CD14-positive monocyte (primary cell): ENCODE data around the gene NFKBIL1. TPM values are rescaled to one million over a fixed set of nuclear protein-coding genes. Genes with fewer than 3 reads are reported as not detected.
A peak's percentile ranks its signal among the peaks of the same experiment; 100 is the strongest.

Experiments
- DNase-seq, 3 donors: peaks; one replicate each; pipeline ENCODE4 v3.0.0-alpha.2; 2011 to 2022
- H2AFZ ChIP-seq: 2 replicates; pipeline ENCODE4 v1.6.0; 2012; ENCODE audit warnings: mild to moderate bottlenecking, low read depth, low read length, inconsistent platforms; ENCODE audit not compliant: insufficient read depth, poor library complexity, severe bottlenecking
- H3K27ac ChIP-seq, 2 donors: 1 replicate in 1 of 2; 2 replicates in 1 of 2; pipeline ENCODE4 v1.5.1; 2012 to 2013; ENCODE audit warnings: low read length in 2 of 2, control low read depth in 1 of 2, inconsistent platforms in 1 of 2, low read depth in 1 of 2, mild to moderate bottlenecking in 1 of 2
- H3K27me3 ChIP-seq, 2 donors: one replicate each; pipeline versions ENCODE4 v1.6.0 to v1.6.1; 2011 to 2013; ENCODE audit warnings: low read length in 2 of 2; ENCODE audit not compliant: control insufficient read depth in 2 of 2, insufficient read depth in 2 of 2
- H3K36me3 ChIP-seq, 2 donors: replicated peaks in 1 of 2; 1 replicate in 1 of 2; 2 replicates in 1 of 2; pipeline versions ENCODE4 v1.5.1 to v1.6.1; 2012 to 2013; ENCODE audit warnings: low read length in 2 of 2, control low read depth in 1 of 2, inconsistent platforms in 1 of 2, mild to moderate bottlenecking in 1 of 2; ENCODE audit not compliant: insufficient read depth in 2 of 2, control insufficient read depth in 1 of 2
- H3K4me1 ChIP-seq, 2 donors: 1 replicate in 1 of 2; 2 replicates in 1 of 2; pipeline versions ENCODE4 v1.5.1 to v1.6.1; 2012 to 2013; ENCODE audit warnings: low read length in 2 of 2, control low read depth in 1 of 2, inconsistent platforms in 1 of 2, mild to moderate bottlenecking in 1 of 2, moderate library complexity in 1 of 2; ENCODE audit not compliant: insufficient read depth in 2 of 2, control insufficient read depth in 1 of 2
- H3K4me2 ChIP-seq: replicated peaks from 2 replicates; pipeline ENCODE3; 2012; ENCODE audit warnings: low read length, moderate library complexity, mild to moderate bottlenecking; ENCODE audit not compliant: poor library complexity, severe bottlenecking; ENCODE audit errors: extremely low read depth
- H3K4me3 ChIP-seq, 3 experiments: fragments of 200-600 bp in 1 of 3; sonication (generic) in 1 of 3; replicated peaks in 1 of 3; 1 replicate in 2 of 3; 2 replicates in 1 of 3; pipeline ENCODE4 v1.5.1; 2011 to 2013; ENCODE audit warnings: low read length in 3 of 3, mild to moderate bottlenecking in 3 of 3, control low read depth in 2 of 3, low read depth in 2 of 3, inconsistent platforms in 1 of 3, moderate library complexity in 1 of 3
- H3K79me2 ChIP-seq: 2 replicates; pipeline ENCODE4 v1.6.0; 2012; ENCODE audit warnings: mild to moderate bottlenecking, control low read depth, inconsistent platforms, low read length, moderate library complexity; ENCODE audit not compliant: insufficient read depth
- H3K9ac ChIP-seq: 2 replicates; pipeline ENCODE4 v1.6.0; 2017; ENCODE audit warnings: low read length, mild to moderate bottlenecking; ENCODE audit not compliant: insufficient read depth, poor library complexity, severe bottlenecking
- H3K9me3 ChIP-seq, 2 donors: replicated peaks in 1 of 2; 1 replicate in 1 of 2; 2 replicates in 1 of 2; pipeline versions ENCODE4 v1.5.1 to v1.6.1; 2012 to 2013; ENCODE audit warnings: low read length in 2 of 2, control low read depth in 1 of 2; ENCODE audit not compliant: control insufficient read depth in 1 of 2, insufficient read depth in 1 of 2
- H4K20me1 ChIP-seq: 2 replicates; pipeline ENCODE4 v1.6.0; 2012; ENCODE audit warnings: mild to moderate bottlenecking, low read length, control low read depth, moderate library complexity; ENCODE audit not compliant: insufficient read depth
- H3K27ac Mint-ChIP-seq, 7 donors: one replicate each; pipeline ENCODE4 v1.8.0; 2020; ENCODE audit warnings: mild to moderate bottlenecking in 7 of 7, mixed read lengths in 7 of 7, moderate library complexity in 6 of 7, inconsistent platforms in 2 of 7
- H3K27me3 Mint-ChIP-seq, 3 donors: one replicate each; pipeline ENCODE4 v1.8.0; 2021 to 2022; ENCODE audit warnings: low read depth in 3 of 3, mild to moderate bottlenecking in 3 of 3, mixed read lengths in 3 of 3, moderate library complexity in 3 of 3, inconsistent platforms in 1 of 3
- H3K36me3 Mint-ChIP-seq, 2 donors: one replicate each; pipeline ENCODE4 v1.8.0; 2020; ENCODE audit warnings: mixed read lengths in 2 of 2, inconsistent platforms in 1 of 2, mild to moderate bottlenecking in 1 of 2
- H3K4me1 Mint-ChIP-seq: one replicate; pipeline ENCODE4 v1.8.0; 2020; ENCODE audit warnings: mild to moderate bottlenecking, mixed read lengths
- H3K4me3 Mint-ChIP-seq, 2 donors: one replicate each; pipeline ENCODE4 v1.8.0; 2020; ENCODE audit warnings: mild to moderate bottlenecking in 2 of 2, mixed read lengths in 2 of 2, moderate library complexity in 1 of 2
- H3K9me3 Mint-ChIP-seq, 7 donors: one replicate each; pipeline ENCODE4 v1.8.0; 2020 to 2022; ENCODE audit warnings: mixed read lengths in 7 of 7, mild to moderate bottlenecking in 6 of 7, moderate library complexity in 6 of 7, inconsistent platforms in 2 of 7
- WGBS: methylation state at CpG from one replicate; pipeline ENCODE4 v1.1.5; 2013; ENCODE audit warnings: missing lambda C conversion rate; ENCODE audit not compliant: insufficient coverage; 5-methylcytosine and 5-hydroxymethylcytosine counted together
- intact Hi-C, 2 donors: fragments of 100-400 bp; cut with micrococcal nuclease; formaldehyde crosslinking; loops; one replicate each; pipeline versions ENCODE4 v1.15.0 to v1.15.1; 2023
- polyA plus RNA-seq, 3 donors: library from polyadenylated mRNA; depleted of rRNA in 1 of 3; unstranded in 2 of 3; stranded (reverse) in 1 of 3; fragments of 300-500 nt in 2 of 3; fragments of >200 nt in 1 of 3; fragmentation: Illumina TruSeq in 2 of 3; gene quantifications; 1 replicate in 2 of 3; 2 replicates in 1 of 3; pipeline ENCODE4 v1.2.3, GENCODE V29; 2012 to 2021
- TF ChIP-seq, protein P1 (sequence below): fragments of 200-600 bp; IDR thresholded peaks from one replicate; pipeline ENCODE4 v1.8.0; 2022; ENCODE audit warnings: antibody characterized with exemption, mild to moderate bottlenecking

NFKBIL1 gene
- polyA plus RNA-seq, 3 donors, result 7.7 to 10.3 (median 8.0) TPM

DNA sequence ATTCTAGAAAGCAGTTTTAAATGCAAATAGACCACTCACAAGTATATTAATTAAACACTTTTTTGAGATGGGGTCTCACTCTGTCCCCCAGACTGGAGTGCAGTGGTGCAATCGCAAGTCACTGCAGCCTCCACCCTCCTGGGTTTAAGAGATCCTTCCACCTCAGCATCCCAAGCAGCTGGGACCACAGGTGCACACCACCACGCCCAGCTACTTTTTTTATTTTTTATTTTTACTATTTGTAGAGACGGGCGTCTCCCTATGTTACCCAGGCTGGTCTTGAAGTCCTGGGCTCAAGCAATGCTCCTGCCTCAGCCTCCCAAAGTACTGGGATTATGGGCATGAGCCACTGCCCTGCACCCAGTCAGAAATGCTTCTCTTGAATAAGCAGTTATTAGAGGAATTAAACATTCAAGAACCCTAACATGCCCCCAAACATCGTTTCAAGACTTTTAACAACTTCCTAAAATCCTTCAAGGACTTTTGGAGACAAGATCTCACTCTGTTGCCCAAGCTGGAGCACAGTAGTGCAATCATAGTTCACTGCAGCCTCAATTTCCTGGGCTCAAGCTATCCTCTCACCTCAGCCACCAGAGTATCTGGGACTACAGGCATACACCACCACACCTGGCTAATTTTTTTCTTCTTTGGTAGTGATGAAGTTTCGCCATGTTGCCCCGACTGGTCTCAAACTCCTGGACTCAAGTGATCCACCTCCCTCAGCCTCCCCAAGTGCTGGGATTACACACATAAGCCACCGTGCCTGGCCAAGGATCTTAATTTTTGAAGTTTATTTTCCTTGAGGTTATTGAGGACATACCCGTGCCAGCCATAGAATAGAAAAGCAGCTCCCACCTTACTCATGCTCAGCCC, 15.4 kb upstream of the NFKBIL1 start:
- Mint-ChIP-seq H3K4me1 (peaks cover 3% of the 10 kb centered on the region), H3K36me3 (peaks cover 70 to 79% of the 10 kb centered on the region in 2 donors), H3K9me3 (no peaks in the 10 kb centered on the region), H3K4me3 (no peak overlapping the region), H3K27ac (peak overlapping the region in 1 of 7 donors; percentile 67), H3K27me3 (peaks cover 0 to 2% (median 0%) of the 10 kb centered on the region in 3 donors)
- Histone ChIP-seq H3K79me2 (peaks cover 51% of the 10 kb centered on the region), H3K4me1 (no peaks in the 10 kb centered on the region), H3K27me3 (no peaks in the 10 kb centered on the region), H3K9ac (no peak overlapping the region), H3K9me3 (no peaks in the 10 kb centered on the region), H2AFZ (no peak overlapping the region), H4K20me1 (peaks cover 90% of the 10 kb centered on the region), H3K4me3 (no peak overlapping the region), H3K4me2 (no peak overlapping the region), H3K27ac (no peak overlapping the region), H3K36me3 (peaks cover 75 to 78% of the 10 kb centered on the region in 2 donors)
- intact Hi-C loops, result no loop called here
- TF ChIP-seq, protein P1, sequence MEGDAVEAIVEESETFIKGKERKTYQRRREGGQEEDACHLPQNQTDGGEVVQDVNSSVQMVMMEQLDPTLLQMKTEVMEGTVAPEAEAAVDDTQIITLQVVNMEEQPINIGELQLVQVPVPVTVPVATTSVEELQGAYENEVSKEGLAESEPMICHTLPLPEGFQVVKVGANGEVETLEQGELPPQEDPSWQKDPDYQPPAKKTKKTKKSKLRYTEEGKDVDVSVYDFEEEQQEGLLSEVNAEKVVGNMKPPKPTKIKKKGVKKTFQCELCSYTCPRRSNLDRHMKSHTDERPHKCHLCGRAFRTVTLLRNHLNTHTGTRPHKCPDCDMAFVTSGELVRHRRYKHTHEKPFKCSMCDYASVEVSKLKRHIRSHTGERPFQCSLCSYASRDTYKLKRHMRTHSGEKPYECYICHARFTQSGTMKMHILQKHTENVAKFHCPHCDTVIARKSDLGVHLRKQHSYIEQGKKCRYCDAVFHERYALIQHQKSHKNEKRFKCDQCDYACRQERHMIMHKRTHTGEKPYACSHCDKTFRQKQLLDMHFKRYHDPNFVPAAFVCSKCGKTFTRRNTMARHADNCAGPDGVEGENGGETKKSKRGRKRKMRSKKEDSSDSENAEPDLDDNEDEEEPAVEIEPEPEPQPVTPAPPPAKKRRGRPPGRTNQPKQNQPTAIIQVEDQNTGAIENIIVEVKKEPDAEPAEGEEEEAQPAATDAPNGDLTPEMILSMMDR, result no peak
- 92% methylated on average over 5 of the region's 9 CpGs for WGBS
- DNase-seq, result no peak

DNA sequence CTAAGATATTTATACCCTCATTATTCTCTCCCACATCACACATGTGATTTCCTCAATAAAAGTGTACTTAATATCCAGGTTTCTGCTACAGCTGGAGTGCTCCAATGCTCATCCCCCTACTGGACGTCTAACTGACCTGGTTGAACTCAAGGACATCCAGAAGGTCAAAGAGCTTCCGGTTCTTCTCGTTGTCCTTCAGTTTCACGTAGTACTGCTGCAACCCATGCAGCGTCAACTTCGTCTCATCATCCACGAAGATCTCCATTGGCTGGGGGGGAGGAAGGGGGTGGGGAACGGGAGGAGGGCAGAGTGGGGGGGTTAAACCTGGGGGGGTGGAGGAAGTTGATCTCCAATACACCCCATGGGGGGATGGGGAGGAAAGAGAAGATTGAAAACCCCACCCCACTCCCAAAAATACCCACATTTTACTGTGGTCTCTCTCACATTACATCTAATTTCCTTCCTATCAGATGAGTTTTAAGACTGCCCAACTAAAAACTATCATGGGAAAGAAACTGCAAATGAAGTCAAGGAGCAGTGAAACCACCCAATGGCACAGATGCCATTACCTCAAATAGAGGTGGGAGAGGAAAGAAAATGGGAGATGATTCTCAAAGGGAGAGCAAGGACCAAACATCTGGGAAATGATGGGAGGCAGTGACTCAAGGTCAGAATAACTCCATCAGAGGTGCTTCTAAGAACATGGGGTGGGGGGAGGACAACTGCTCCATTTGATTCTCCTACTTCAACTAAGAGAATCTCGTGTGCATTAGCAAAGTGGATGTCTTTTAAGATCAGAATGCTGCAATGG, 14.6 kb upstream of the NFKBIL1 start:
- Mint-ChIP-seq H3K4me3 (no peak overlapping the region), H3K36me3 (peaks cover 75 to 87% of the 10 kb centered on the region in 2 donors), H3K4me1 (peaks cover 3% of the 10 kb centered on the region), H3K27ac (peak overlapping the region in 2 of 7 donors; percentile 65 to 67), H3K9me3 (no peaks in the 10 kb centered on the region), H3K27me3 (peaks cover 0 to under 1% (median 0%) of the 10 kb centered on the region in 3 donors)
- DNase-seq, result no peak
- H3K9ac ChIP-seq, result no peak overlapping the region
- peaks cover 59% of the 10 kb centered on the region for H3K79me2 ChIP-seq
- peaks cover 98% of the 10 kb centered on the region for H4K20me1 ChIP-seq
- H3K4me3 ChIP-seq, result no peak overlapping the region
- no peak overlapping the region for H2AFZ ChIP-seq
- H3K36me3 ChIP-seq, result peaks cover 83 to 87% of the 10 kb centered on the region in 2 donors
- H3K4me1 ChIP-seq, result no peaks in the 10 kb centered on the region
- 100% methylated on average over 2 of the region's 9 CpGs for WGBS
- H3K27me3 ChIP-seq, result no peaks in the 10 kb centered on the region
- no peak overlapping the region for H3K27ac ChIP-seq
- intact Hi-C loops, result no loop called here
- TF ChIP-seq, protein P1, result no peak
- no peaks in the 10 kb centered on the region for H3K9me3 ChIP-seq
- no peak overlapping the region for H3K4me2 ChIP-seq
